GM12878 (cell line): ENCODE results near the gene ADAP1. TPM values are rescaled to one million over a fixed set of nuclear protein-coding genes. Genes with fewer than 3 reads are reported as not detected.

Experiments used
- ATAC-seq: fragments of 200-7000 bp; cut with Tn5 transposase; 3 replicates; pipeline ENCODE4 v1.9.1; 2020; ENCODE audit warnings: mild to moderate bottlenecking, moderate library complexity
- BruUV-seq: library from RNA; stranded (reverse); fragments of 400-500 nt; replicated peaks from 2 replicates; lab custom pipeline; 2021; lab: Mats Ljungman, UMichigan
- CTCF ChIA-PET: fragments of 300-600 bp; sonication (Branson Sonifier 250); formaldehyde crosslinking; extraction: SDS; loops from one replicate; lab custom pipeline; 2021; ENCODE audit warnings: inconsistent platforms; lab: Yijun Ruan, JAX
- POLR2A ChIA-PET: fragments of 350-600 bp; formaldehyde crosslinking; extraction: SDS; loops from one replicate; lab custom pipeline; 2021; ENCODE audit warnings: inconsistent platforms; lab: Charles Lee
- RAD21 ChIA-PET: fragments of 300-600 bp; sonication (Branson Sonifier 250); formaldehyde crosslinking; loops from one replicate; lab custom pipeline; 2023; ENCODE audit warnings: antibody characterized with exemption; ENCODE audit not compliant: unreplicated experiment; lab: Charles Lee
- SMC1A ChIA-PET: fragments of 300-600 bp; sonication (Branson Sonifier 250); formaldehyde crosslinking; loops from one replicate; lab custom pipeline; 2023; ENCODE audit not compliant: unreplicated experiment, uncharacterized antibody; lab: Charles Lee
- DNase-seq: peaks from one replicate; pipeline ENCODE4 v3.0.0-alpha.2; 2011; ENCODE audit warnings: low read depth, low spot score
- FAIRE-seq: peaks from 3 replicates; lab custom pipeline; 2011; peaks lifted over from hg19 to GRCh38; lab: Jason Lieb, UNC
- H2AFZ ChIP-seq: 2 replicates; pipeline ENCODE4 v1.6.0; 2011; ENCODE audit warnings: low read depth, low read length, control low read depth; ENCODE audit not compliant: control insufficient read depth
- H3K27ac ChIP-seq: 2 replicates; pipeline ENCODE4 v1.5.1; 2011; ENCODE audit warnings: control low read depth; ENCODE audit not compliant: control insufficient read depth, insufficient read depth
- H3K27me3 ChIP-seq, 2 experiments: replicated peaks in 1 of 2; 2 replicates each; pipeline versions ENCODE4 v1.6.0 to v1.6.1; 2011; ENCODE audit warnings: low read length in 1 of 2; ENCODE audit not compliant: control insufficient read depth in 2 of 2, insufficient read depth in 2 of 2
- H3K36me3 ChIP-seq, 2 experiments: 2 replicates each; pipeline ENCODE4 v1.5.1; 2011; ENCODE audit warnings: low read length in 1 of 2; ENCODE audit not compliant: control insufficient read depth in 2 of 2, insufficient read depth in 2 of 2
- H3K4me1 ChIP-seq: 2 replicates; pipeline ENCODE4 v1.6.1; 2011; ENCODE audit warnings: mild to moderate bottlenecking, low read length, moderate library complexity, mixed read lengths; ENCODE audit not compliant: control insufficient read depth, insufficient read depth
- H3K4me2 ChIP-seq: 2 replicates; pipeline ENCODE4 v1.6.0; 2011; ENCODE audit warnings: control low read depth; ENCODE audit not compliant: control insufficient read depth, insufficient read depth
- H3K4me3 ChIP-seq: fragments of 200-600 bp; sonication (generic); 2 replicates; pipeline ENCODE4 v1.5.1; 2016
- H3K79me2 ChIP-seq: 2 replicates; pipeline ENCODE4 v1.6.0; 2011; ENCODE audit warnings: low read length; ENCODE audit not compliant: control insufficient read depth, insufficient read depth
- H3K9ac ChIP-seq: 2 replicates; pipeline ENCODE4 v1.8.0; 2011; ENCODE audit warnings: low read length, control low read depth, mixed read lengths; ENCODE audit not compliant: control insufficient read depth, insufficient read depth
- H3K9me3 ChIP-seq: replicated peaks from 3 replicates; pipeline ENCODE4 v1.5.1; 2011; ENCODE audit warnings: mild to moderate bottlenecking, low read length; ENCODE audit not compliant: control insufficient read depth, insufficient read depth
- H4K20me1 ChIP-seq: 2 replicates; pipeline ENCODE4 v1.6.0; 2011; ENCODE audit not compliant: control insufficient read depth, insufficient read depth
- IKZF1 ChIP-seq: fragments of 450-650 bp; conservative IDR thresholded peaks from 2 replicates; pipeline ENCODE4 v1.6.1; 2017; ENCODE audit warnings: antibody characterized with exemption, mild to moderate bottlenecking
- MEF2B ChIP-seq: fragments of 450-650 bp; IDR thresholded peaks from 2 replicates; pipeline ENCODE4 v1.6.1; 2018; ENCODE audit warnings: mild to moderate bottlenecking, moderate library complexity; ENCODE audit not compliant: partially characterized antibody, poor library complexity, severe bottlenecking
- ZNF622 ChIP-seq: fragments of 450-650 bp; IDR thresholded peaks from 2 replicates; pipeline ENCODE4 v1.6.1; 2017; ENCODE audit warnings: mild to moderate bottlenecking, inconsistent platforms
- ZNF687 ChIP-seq: fragments of 450-650 bp; IDR thresholded peaks from 2 replicates; pipeline ENCODE4 v1.6.1; 2017; ENCODE audit warnings: mild to moderate bottlenecking, moderate library complexity
- WGBS: methylation state at CpG from one replicate; pipeline ENCODE4 v1.1.6; 2016; ENCODE audit warnings: low lambda C conversion rate; ENCODE audit not compliant: insufficient replicate concordance, insufficient coverage; ENCODE audit errors: missing lambda C conversion rate; 5-methylcytosine and 5-hydroxymethylcytosine counted together
- in situ Hi-C: fragments of 300-500 bp; cut with MboI; formaldehyde crosslinking; loops from 9 replicates; pipeline ENCODE4 v1.14.3; 2018; ENCODE audit warnings: mixed read lengths
- intact Hi-C: fragments of 100-400 bp; cut with micrococcal nuclease; formaldehyde crosslinking; loops from one replicate; pipeline ENCODE4 v1.14.2; 2022; ENCODE audit not compliant: unreplicated experiment
- polyA plus RNA-seq, 11 experiments: library from polyadenylated mRNA; depleted of rRNA in 4 of 11; unstranded in 6 of 11; stranded (reverse) in 5 of 11; fragments of >200 nt; fragmentation: Nextera tagmentation in 4 of 11; fragmentation: Illumina TruSeq in 1 of 11; extraction: Ambion mirVana in 4 of 11; extraction: Trizol in 1 of 11; gene quantifications; 1 replicate in 1 of 11; 2 replicates in 10 of 11; pipeline versions ENCODE4 v1.2.1 to v1.2.3, GENCODE V29; 2011 to 2016; ENCODE audit warnings: inconsistent platforms in 2 of 11, missing spikeins in 2 of 11, low read depth in 1 of 11
- total RNA-seq, 4 experiments: library from RNA; depleted of rRNA in 3 of 4; stranded (reverse); fragments of >200 nt in 3 of 4; fragmentation: Illumina TruSeq in 1 of 4; extraction: Trizol in 1 of 4; gene quantifications; 2 replicates each; pipeline versions ENCODE4 v1.2.1 to v1.2.3, GENCODE V29; 2013 to 2021

ADAP1 gene
- total and polyA plus RNA-seq, 10 of the 15 experiments (the other 5 are each of a cell fraction or from before 2014, with no cell fraction given) = 0.22 to 44.2 (median 22.0) TPM; not detected in 1

GRCh38 chr7:927031-927671, 27.3 kb downstream of the ADAP1 start:
- peaks cover 10% of the 10 kb centered on the region for H3K79me2 ChIP-seq
- SMC1A ChIA-PET = interaction anchor here (5.3 kb wide), 1 partner anchor 17 kb away, joined by 25 read pairs; no protein-coding TSS in a partner anchor
- peaks cover 0 to 3% of the 10 kb centered on the region in 2 experiments; a peak in 2 of 4 replicates for H3K36me3 ChIP-seq
- in situ Hi-C loops (no loop called here), intact Hi-C loops (no loop called here)
- POLR2A ChIA-PET = interaction anchor here (0.6 kb wide), 1 partner anchor 235 kb away, joined by 3 read pairs; no protein-coding TSS in a partner anchor
- H3K4me1 ChIP-seq = peaks cover 55% of the 10 kb centered on the region
- CTCF ChIA-PET = interaction anchor here (1.2 kb wide), 1 partner anchor 27 kb away, joined by 3 read pairs; no protein-coding TSS in a partner anchor
- ATAC-seq (no peak), DNase-seq (no peak), FAIRE-seq (no peak)
- RAD21 ChIA-PET = interaction anchor here (2.2 kb wide), 1 partner anchor 22 kb away, joined by 6 read pairs; no protein-coding TSS in a partner anchor
- BruUV-seq = no TSS peak
- H3K9ac ChIP-seq = no peak overlapping the region
- H4K20me1 ChIP-seq = no peaks in the 10 kb centered on the region
- no peaks in the 10 kb centered on the region; the same call in 2 of the 3 replicates for H3K9me3 ChIP-seq
- TF ChIP-seq ZNF622 = no peak
- TF ChIP-seq MEF2B = peak; percentile 4
- no peak overlapping the region for H3K4me2 ChIP-seq
- H3K27me3 ChIP-seq = no peaks in the 10 kb centered on the region
- 79% methylated on average over 21 of the region's 21 CpGs for WGBS
- no peak overlapping the region for H3K4me3 ChIP-seq
- H2AFZ ChIP-seq = no peak overlapping the region
- H3K27ac ChIP-seq = no peak overlapping the region

GRCh38 chr7:926061-927030, 28.1 kb downstream of the ADAP1 start:
- CTCF ChIA-PET = no interaction called here
- Histone ChIP-seq H3K79me2 (peaks cover 11% of the 10 kb centered on the region), H3K27me3 (no peaks in the 10 kb centered on the region), H3K4me1 (peaks cover 63% of the 10 kb centered on the region), H3K4me3 (no peak overlapping the region), H2AFZ (no peak overlapping the region), H4K20me1 (no peaks in the 10 kb centered on the region), H3K27ac (no peak overlapping the region), H3K36me3 (peaks cover 0 to 3% of the 10 kb centered on the region in 2 experiments; a peak in 2 of 4 replicates), H3K9ac (no peak overlapping the region), H3K9me3 (no peaks in the 10 kb centered on the region; the same call in 2 of the 3 replicates), H3K4me2 (no peak overlapping the region)
- ATAC-seq (no peak), FAIRE-seq (no peak), DNase-seq (no peak)
- WGBS = 74% methylated on average over 40 of the region's 47 CpGs
- SMC1A ChIA-PET = interaction anchor here (5.3 kb wide), 1 partner anchor 16 kb away, joined by 25 read pairs; no protein-coding TSS in a partner anchor
- POLR2A ChIA-PET = interaction anchor here (0.6 kb wide), 1 partner anchor 236 kb away, joined by 3 read pairs; no protein-coding TSS in a partner anchor
- in situ Hi-C loops = no loop called here
- TF ChIP-seq MEF2B (peak; percentile 42), IKZF1 (0 out of 2 replicates have a peak, but pooled peaks have one; percentile 11), ZNF687 (no peak)
- RAD21 ChIA-PET = interaction anchor here (1.3 kb wide), 1 partner anchor 26 kb away, joined by 3 read pairs; no protein-coding TSS in a partner anchor
- intact Hi-C loops = no loop called here
- BruUV-seq = no TSS peak
